Thyroid gland (tissue), 4 donors: ENCODE results near the gene TSPAN16.

Source experiments
- CTCF ChIP-seq, 6 experiments: fragments of 200-600 bp in 3 of 6; fragments of 450-650 bp in 3 of 6; sonication (generic) in 3 of 6; IDR thresholded peaks; one replicate each; pipeline ENCODE4 v1.5.1; 2016 to 2019; ENCODE audit warnings: antibody characterized with exemption in 6 of 6, mild to moderate bottlenecking in 2 of 6, inconsistent platforms in 1 of 6, moderate library complexity in 1 of 6
- POLR2A ChIP-seq, 2 donors: fragments of 450-650 bp; IDR thresholded peaks; one replicate each; pipeline ENCODE4 v1.6.1; 2017; ENCODE audit warnings: antibody characterized with exemption in 2 of 2, mild to moderate bottlenecking in 2 of 2, moderate library complexity in 1 of 2

- TF ChIP-seq CTCF (IDR thresholded peaks at IDR 0.05) (no peak), POLR2A (IDR thresholded peaks at IDR 0.05) (no peak)
These were observed 43.1 kb upstream of the TSPAN16 start for GRCh38 chr19:11252665-11253355.
